Vagina (tissue), 2 donors: ENCODE results near the gene SCFD2. TPM values are rescaled to one million over a fixed set of nuclear protein-coding genes. Genes with fewer than 3 reads are reported as not detected.

ENCODE experiments used
- DNase-seq, 2 donors: peaks; one replicate each; pipeline ENCODE4 v3.0.0-alpha.2; 2017; ENCODE audit errors: extremely low spot score in 2 of 2
- H3K27ac ChIP-seq: fragments of 200-600 bp; sonication (generic); one replicate; pipeline ENCODE4 v1.5.1; 2019
- H3K27me3 ChIP-seq: fragments of 200-600 bp; sonication (generic); one replicate; pipeline ENCODE4 v1.5.1; 2019
- H3K36me3 ChIP-seq, 2 donors: fragments of 200-600 bp; sonication (generic); one replicate each; pipeline ENCODE4 v1.5.1; 2017 to 2019
- H3K4me1 ChIP-seq: fragments of 200-600 bp; sonication (generic); one replicate; pipeline ENCODE4 v1.5.1; 2019
- H3K4me3 ChIP-seq, 2 donors: fragments of 200-600 bp; sonication (generic); 1 replicate in 1 of 2; 2 replicates in 1 of 2; pipeline ENCODE4 v1.5.1; 2016 to 2019
- H3K9me3 ChIP-seq: fragments of 200-600 bp; sonication (generic); one replicate; pipeline ENCODE4 v1.5.1; 2019
- POLR2A ChIP-seq, 2 donors: fragments of 450-650 bp; IDR thresholded peaks; one replicate each; pipeline ENCODE4 v1.6.1; 2017; ENCODE audit warnings: antibody characterized with exemption in 2 of 2, mild to moderate bottlenecking in 2 of 2, moderate library complexity in 2 of 2
- POLR2AphosphoS5 ChIP-seq, 2 donors: sonication (generic); formaldehyde crosslinking; IDR thresholded peaks; one replicate each; pipeline ENCODE4 v1.9.0; 2017; ENCODE audit warnings: antibody characterized with exemption in 2 of 2, mild to moderate bottlenecking in 2 of 2, low read depth in 1 of 2; ENCODE audit not compliant: insufficient read depth in 1 of 2
- intact Hi-C: fragments of 100-400 bp; cut with DNase I; formaldehyde crosslinking; loops from one replicate; pipeline ENCODE4 v1.15.1; 2023
- total RNA-seq: library from RNA; depleted of rRNA; stranded (reverse); fragments of >200 nt; gene quantifications from one replicate; pipeline ENCODE4 v1.2.3, GENCODE V29; 2016
- TF ChIP-seq, protein P1 (sequence below), 3 experiments: fragments of 450-650 bp in 2 of 3; fragments of 200-600 bp in 1 of 3; sonication (generic) in 1 of 3; IDR thresholded peaks; one replicate each; pipeline ENCODE4 v1.5.1; 2017 to 2019; ENCODE audit warnings: antibody characterized with exemption in 3 of 3, mild to moderate bottlenecking in 2 of 3, moderate library complexity in 2 of 3

Gene SCFD2
- total RNA-seq, 1 donor from 2014 or later = 33.1 TPM

DNA sequence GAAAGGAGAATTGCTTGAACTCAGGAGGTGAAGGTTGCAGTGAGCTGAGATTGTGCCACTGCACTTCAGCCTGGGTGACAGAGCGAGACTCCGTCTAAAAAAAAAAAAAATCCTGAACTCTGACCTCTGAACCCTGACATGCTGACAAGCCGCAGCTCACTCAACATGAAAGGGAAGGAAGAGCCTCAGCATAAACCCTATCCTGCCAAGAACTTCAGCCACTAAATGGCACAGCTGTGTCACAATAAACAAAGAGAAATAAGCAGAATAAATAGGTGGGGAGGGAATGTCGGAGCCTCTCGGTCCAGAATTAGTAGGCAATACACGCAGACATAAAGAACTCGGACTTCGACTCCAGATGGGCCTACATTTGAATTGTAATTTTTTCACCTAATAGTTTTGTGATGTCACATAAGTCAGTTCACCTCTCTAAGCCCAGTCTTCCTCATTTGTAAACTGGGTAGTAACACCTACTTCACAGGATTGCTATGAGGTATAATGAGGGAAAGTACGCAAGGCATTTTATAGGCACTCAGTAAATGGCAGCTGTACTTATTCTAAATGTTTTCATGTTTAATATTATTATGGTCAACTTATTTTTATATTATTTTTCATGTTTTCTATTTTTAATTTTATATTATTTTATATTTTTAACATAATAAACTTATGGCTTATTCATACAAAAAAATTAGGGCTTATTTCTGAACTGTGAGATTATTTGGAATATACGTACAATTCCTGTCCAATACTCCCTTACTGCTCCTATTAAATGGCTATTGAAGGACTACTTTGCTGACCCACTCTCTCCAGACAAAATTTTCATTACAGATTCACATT is 243.4 kb downstream of the SCFD2 start:
- no peak for TF ChIP-seq POLR2A (IDR thresholded peaks at IDR 0.05)
- TF ChIP-seq, protein P1, sequence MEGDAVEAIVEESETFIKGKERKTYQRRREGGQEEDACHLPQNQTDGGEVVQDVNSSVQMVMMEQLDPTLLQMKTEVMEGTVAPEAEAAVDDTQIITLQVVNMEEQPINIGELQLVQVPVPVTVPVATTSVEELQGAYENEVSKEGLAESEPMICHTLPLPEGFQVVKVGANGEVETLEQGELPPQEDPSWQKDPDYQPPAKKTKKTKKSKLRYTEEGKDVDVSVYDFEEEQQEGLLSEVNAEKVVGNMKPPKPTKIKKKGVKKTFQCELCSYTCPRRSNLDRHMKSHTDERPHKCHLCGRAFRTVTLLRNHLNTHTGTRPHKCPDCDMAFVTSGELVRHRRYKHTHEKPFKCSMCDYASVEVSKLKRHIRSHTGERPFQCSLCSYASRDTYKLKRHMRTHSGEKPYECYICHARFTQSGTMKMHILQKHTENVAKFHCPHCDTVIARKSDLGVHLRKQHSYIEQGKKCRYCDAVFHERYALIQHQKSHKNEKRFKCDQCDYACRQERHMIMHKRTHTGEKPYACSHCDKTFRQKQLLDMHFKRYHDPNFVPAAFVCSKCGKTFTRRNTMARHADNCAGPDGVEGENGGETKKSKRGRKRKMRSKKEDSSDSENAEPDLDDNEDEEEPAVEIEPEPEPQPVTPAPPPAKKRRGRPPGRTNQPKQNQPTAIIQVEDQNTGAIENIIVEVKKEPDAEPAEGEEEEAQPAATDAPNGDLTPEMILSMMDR (IDR thresholded peaks at IDR 0.05) = no peak
- no peak for TF ChIP-seq POLR2AphosphoS5 (IDR thresholded peaks at IDR 0.05; ENCODE audit: insufficient read depth in 1 of 2, low read depth in 1 of 2)
- DNase-seq = no peak
- no peak overlapping the region for H3K4me3 ChIP-seq
- no peaks in the 10 kb centered on the region for H3K36me3 ChIP-seq
- intact Hi-C loops = no loop called here
- H3K27me3 ChIP-seq = no peaks in the 10 kb centered on the region
- no peak overlapping the region for H3K27ac ChIP-seq
- H3K9me3 ChIP-seq = no peaks in the 10 kb centered on the region
- no peaks in the 10 kb centered on the region for H3K4me1 ChIP-seq

DNA sequence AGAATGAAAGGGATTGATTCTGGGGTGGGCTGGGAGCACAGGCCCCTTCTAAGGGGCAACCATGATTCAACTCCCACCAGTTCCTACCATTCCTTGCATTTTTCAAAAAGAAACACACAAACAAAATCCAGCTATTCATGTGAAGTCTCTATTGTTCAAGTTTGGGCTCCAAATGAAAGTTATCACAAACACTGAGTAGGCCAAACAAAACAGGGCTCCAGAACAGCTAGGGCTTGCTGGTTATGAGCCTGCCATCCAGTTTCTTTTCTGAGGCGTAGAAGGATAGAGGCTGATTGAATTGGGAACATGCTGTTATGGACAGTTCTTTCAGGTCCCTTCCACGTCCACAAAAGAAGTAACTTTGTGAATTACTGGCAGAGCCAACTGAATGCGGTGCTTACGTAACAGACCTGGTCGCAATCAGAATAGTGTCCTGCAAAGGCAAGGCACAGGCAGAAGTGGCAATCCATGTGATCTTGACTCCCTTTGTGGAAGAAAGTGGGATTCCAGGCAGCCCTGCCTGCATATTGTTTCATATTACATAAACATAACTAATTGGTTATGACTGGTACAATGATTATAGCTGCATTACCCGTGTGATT is 244.5 kb downstream of the SCFD2 start:
- H3K4me1 ChIP-seq = no peaks in the 10 kb centered on the region
- H3K4me3 ChIP-seq = no peak overlapping the region
- H3K36me3 ChIP-seq = no peaks in the 10 kb centered on the region
- DNase-seq = no peak
- no peak for TF ChIP-seq POLR2AphosphoS5 (IDR thresholded peaks at IDR 0.05; ENCODE audit: insufficient read depth in 1 of 2, low read depth in 1 of 2)
- no peak for TF ChIP-seq POLR2A (IDR thresholded peaks at IDR 0.05)
- TF ChIP-seq, protein P1 (IDR thresholded peaks at IDR 0.05) = no peak
- H3K9me3 ChIP-seq = no peaks in the 10 kb centered on the region
- H3K27me3 ChIP-seq = no peaks in the 10 kb centered on the region
- no peak overlapping the region for H3K27ac ChIP-seq
- intact Hi-C loops = no loop called here

DNA sequence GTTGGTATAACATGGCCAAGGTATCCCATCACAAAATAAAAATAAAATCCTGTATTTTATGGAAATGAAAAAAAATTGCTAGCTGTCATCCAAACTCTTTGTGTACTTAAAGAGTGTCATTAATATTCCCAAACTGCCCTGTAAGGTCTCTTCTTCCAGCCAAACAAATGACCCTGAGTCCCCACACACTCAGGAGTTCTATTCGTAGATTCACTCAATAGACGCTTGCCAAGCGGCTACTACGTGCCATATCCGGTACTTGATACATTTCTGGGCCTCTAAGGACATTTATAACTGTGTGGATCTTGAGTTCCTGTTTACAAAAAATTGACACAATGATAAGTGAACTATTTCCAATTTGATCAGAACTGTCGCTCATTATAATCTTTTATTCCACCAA is 245.1 kb downstream of the SCFD2 start:
- Histone ChIP-seq H3K27ac (no peak overlapping the region), H3K9me3 (no peaks in the 10 kb centered on the region), H3K36me3 (no peaks in the 10 kb centered on the region), H3K27me3 (no peaks in the 10 kb centered on the region), H3K4me3 (no peak overlapping the region), H3K4me1 (no peaks in the 10 kb centered on the region)
- no peak for DNase-seq
- intact Hi-C loops = no loop called here
- no peak for TF ChIP-seq POLR2AphosphoS5 (IDR thresholded peaks at IDR 0.05; ENCODE audit: insufficient read depth in 1 of 2, low read depth in 1 of 2)
- no peak for TF ChIP-seq POLR2A (IDR thresholded peaks at IDR 0.05)
- TF ChIP-seq, protein P1 (IDR thresholded peaks at IDR 0.05) = no peak

DNA sequence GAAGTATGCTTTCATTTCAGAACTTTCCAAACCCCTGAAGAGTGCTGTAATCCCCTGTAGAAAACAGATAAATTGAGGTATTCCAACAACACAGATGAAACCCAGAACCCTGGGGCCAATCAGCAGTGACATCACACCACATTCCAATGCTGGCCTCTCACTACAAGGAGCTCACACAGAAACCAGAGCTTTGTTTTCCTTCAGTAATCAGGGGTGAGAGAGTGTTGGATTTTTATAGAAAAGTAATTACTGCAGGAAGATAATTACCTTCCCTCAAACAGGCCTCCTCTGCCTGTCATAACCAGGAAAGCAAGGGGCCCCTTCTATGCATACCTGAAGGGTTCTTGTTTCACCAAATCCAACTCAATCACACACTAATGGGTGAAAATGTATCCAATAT is 246.2 kb downstream of the SCFD2 start:
- H3K4me3 ChIP-seq = no peak overlapping the region
- no peaks in the 10 kb centered on the region for H3K4me1 ChIP-seq
- intact Hi-C loops = no loop called here
- no peak overlapping the region for H3K27ac ChIP-seq
- DNase-seq = no peak
- no peaks in the 10 kb centered on the region for H3K27me3 ChIP-seq
- H3K36me3 ChIP-seq = no peaks in the 10 kb centered on the region
- H3K9me3 ChIP-seq = no peaks in the 10 kb centered on the region
- no peak for TF ChIP-seq POLR2A (IDR thresholded peaks at IDR 0.05)
- no peak for TF ChIP-seq POLR2AphosphoS5 (IDR thresholded peaks at IDR 0.05; ENCODE audit: insufficient read depth in 1 of 2, low read depth in 1 of 2)
- TF ChIP-seq, protein P1 (IDR thresholded peaks at IDR 0.05) = no peak

DNA sequence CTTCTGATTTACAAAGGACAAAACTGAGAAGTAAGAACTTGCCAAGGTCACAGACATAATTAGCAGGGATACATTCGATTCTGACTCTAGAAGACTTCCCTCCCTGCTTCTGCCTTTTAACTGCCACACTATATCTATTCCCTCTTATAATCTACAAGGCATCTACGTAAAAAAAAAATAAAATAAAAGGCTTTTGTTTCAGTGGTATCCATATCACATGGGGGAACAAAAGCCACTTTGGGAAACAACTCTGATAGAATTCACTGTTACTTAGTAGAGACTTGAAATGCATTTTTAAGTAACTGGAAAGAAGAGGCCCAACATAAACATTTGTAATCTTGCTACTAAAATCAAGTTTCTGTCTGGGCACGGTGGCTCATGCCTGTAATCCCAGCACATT is 247.2 kb downstream of the SCFD2 start:
- intact Hi-C loops = no loop called here
- no peak for DNase-seq
- no peaks in the 10 kb centered on the region for H3K9me3 ChIP-seq
- no peaks in the 10 kb centered on the region for H3K27me3 ChIP-seq
- H3K4me3 ChIP-seq = no peak overlapping the region
- H3K27ac ChIP-seq = no peak overlapping the region
- TF ChIP-seq POLR2A (IDR thresholded peaks at IDR 0.05) (no peak), POLR2AphosphoS5 (IDR thresholded peaks at IDR 0.05; ENCODE audit: insufficient read depth in 1 of 2, low read depth in 1 of 2) (no peak)
- TF ChIP-seq, protein P1 (IDR thresholded peaks at IDR 0.05) = no peak
- H3K36me3 ChIP-seq = no peaks in the 10 kb centered on the region
- H3K4me1 ChIP-seq = no peaks in the 10 kb centered on the region
